ENCODE results near the gene SLC9B1.
A peak's percentile ranks its signal among the peaks of the same experiment; 100 is the strongest.
"Not testable (repeated sequence)": the region's sequence is repeated elsewhere in the genome, so short reads cannot be mapped to it uniquely, and the experiment has no call there.

SLC9B1 gene

DNA sequence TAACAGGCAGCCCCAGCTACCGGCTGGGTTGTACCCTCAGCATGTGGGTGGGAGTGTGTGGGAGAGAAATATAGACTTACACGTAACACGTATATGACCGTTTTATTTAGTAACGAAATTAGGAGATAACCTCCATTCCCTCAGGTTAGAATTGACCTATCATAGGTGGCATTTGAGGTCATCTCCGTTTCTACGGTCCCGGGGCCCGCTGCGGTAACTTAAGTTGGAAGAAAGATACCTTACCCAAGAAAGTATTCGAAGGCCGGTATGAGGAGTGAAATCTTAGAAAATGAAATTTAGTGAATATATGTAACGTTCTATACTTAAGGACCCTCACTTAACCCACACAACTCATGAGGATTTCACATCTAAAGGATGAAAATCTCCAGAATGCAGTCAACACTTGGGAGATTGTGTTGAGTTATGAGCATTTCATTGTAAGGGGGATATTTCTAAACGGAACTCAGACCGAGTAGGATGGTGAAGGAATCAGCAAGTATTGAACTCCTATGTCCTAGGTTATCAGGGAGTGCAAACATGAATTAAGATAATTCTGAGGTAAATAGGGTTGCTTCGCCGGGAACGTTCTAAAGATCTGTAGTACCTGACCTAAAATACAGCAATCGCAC, 149.8 kb downstream of the SLC9B1 start:
- peaks cover 27% of the 10 kb centered on the region for H3K36me3 Mint-ChIP-seq
- no peaks in the 10 kb centered on the region for H3K27me3 Mint-ChIP-seq
- peak overlapping the region; percentile 98 for H3K27ac Mint-ChIP-seq
- H3K4me1 Mint-ChIP-seq = peaks cover 49% of the 10 kb centered on the region
- H3K4me3 Mint-ChIP-seq = peak overlapping the region; percentile 94
- no peak for ATAC-seq
- H3K9me3 Mint-ChIP-seq = no peaks in the 10 kb centered on the region

- Mint-ChIP-seq H3K9me3 (no peaks in the 10 kb centered on the region), H3K36me3 (peaks cover 22% of the 10 kb centered on the region), H3K27ac (peak within 1 kb of the TSS; percentile 98), H3K27me3 (no peaks in the 10 kb centered on the region), H3K4me3 (peak within 1 kb of the TSS; percentile 94), H3K4me1 (peaks cover 46% of the 10 kb centered on the region)
- ATAC-seq = peak; percentile 97
These were observed 150.5 kb downstream of the SLC9B1 start, which contains the start of gene CISD2 for GRCh38 chr4:102868781-102869568. Gene CISD2 (plus strand): TSS chr4:102868992. CDS start chr4:102869085, 93 bp downstream.

GRCh38 chr4:102868153-102868780, 151.2 kb downstream of the SLC9B1 start:
- Mint-ChIP-seq H3K4me3 (peak overlapping the region; percentile 94), H3K4me1 (peaks cover 39% of the 10 kb centered on the region), H3K9me3 (no peaks in the 10 kb centered on the region), H3K27ac (peak overlapping the region; percentile 98), H3K36me3 (peaks cover 15% of the 10 kb centered on the region), H3K27me3 (no peaks in the 10 kb centered on the region)
- peak; percentile 73 for ATAC-seq

GRCh38 chr4:102867278-102868152, 152.0 kb downstream of the SLC9B1 start:
- Mint-ChIP-seq H3K27me3 (no peaks in the 10 kb centered on the region), H3K36me3 (peaks cover 7% of the 10 kb centered on the region), H3K4me1 (peaks cover 33% of the 10 kb centered on the region), H3K4me3 (peak overlapping the region; percentile 94), H3K27ac (peak overlapping the region; percentile 98), H3K9me3 (no peaks in the 10 kb centered on the region)
- ATAC-seq = no peak

DNA sequence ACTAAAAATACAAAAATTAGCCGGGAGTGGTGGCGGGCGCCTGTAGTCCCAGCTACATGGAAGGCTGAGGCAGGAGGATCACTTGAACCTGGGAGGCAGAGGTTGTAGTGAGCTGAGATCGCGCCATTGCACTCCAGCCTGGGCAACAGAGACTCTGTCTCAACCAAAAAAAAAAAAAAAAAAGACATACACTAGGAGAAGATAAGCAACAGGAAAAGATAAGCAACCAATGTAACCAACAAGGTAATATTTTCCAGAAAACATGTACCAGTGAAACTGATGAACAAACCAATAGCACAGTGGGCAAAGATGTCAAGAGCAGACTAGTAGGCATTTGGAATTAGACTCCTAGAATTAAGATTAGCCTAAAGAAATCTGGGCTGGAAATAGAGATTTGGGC, 154.2 kb downstream of the SLC9B1 start:
- H3K4me1 Mint-ChIP-seq = peaks cover 41% of the 10 kb centered on the region
- peaks cover 12% of the 10 kb centered on the region for H3K36me3 Mint-ChIP-seq
- not testable (repeated sequence) for H3K27me3 Mint-ChIP-seq, ATAC-seq, H3K27ac Mint-ChIP-seq, H3K4me3 Mint-ChIP-seq, H3K9me3 Mint-ChIP-seq

- Mint-ChIP-seq H3K4me3 (no peak overlapping the region), H3K36me3 (peaks cover 26% of the 10 kb centered on the region), H3K4me1 (peaks cover 30% of the 10 kb centered on the region), H3K9me3 (peaks cover 10% of the 10 kb centered on the region), H3K27me3 (no peaks in the 10 kb centered on the region), H3K27ac (no peak overlapping the region)
- no peak for ATAC-seq
These were observed 156.8 kb downstream of the SLC9B1 start for GRCh38 chr4:102862747-102863146.

- Mint-ChIP-seq H3K27ac (no peak overlapping the region), H3K4me1 (peaks cover 25% of the 10 kb centered on the region), H3K9me3 (peaks cover 10% of the 10 kb centered on the region), H3K36me3 (peaks cover 26% of the 10 kb centered on the region), H3K4me3 (no peak overlapping the region), H3K27me3 (no peaks in the 10 kb centered on the region)
- no peak for ATAC-seq
These were observed 157.5 kb downstream of the SLC9B1 start for GRCh38 chr4:102862016-102862415.

- Mint-ChIP-seq H3K27me3 (no peaks in the 10 kb centered on the region), H3K27ac (no peak overlapping the region), H3K4me1 (peaks cover 20% of the 10 kb centered on the region), H3K36me3 (peaks cover 26% of the 10 kb centered on the region), H3K4me3 (no peak overlapping the region), H3K9me3 (peaks cover 10% of the 10 kb centered on the region)
- no peak for ATAC-seq
These were observed 158.7 kb downstream of the SLC9B1 start for GRCh38 chr4:102860611-102861324.

DNA sequence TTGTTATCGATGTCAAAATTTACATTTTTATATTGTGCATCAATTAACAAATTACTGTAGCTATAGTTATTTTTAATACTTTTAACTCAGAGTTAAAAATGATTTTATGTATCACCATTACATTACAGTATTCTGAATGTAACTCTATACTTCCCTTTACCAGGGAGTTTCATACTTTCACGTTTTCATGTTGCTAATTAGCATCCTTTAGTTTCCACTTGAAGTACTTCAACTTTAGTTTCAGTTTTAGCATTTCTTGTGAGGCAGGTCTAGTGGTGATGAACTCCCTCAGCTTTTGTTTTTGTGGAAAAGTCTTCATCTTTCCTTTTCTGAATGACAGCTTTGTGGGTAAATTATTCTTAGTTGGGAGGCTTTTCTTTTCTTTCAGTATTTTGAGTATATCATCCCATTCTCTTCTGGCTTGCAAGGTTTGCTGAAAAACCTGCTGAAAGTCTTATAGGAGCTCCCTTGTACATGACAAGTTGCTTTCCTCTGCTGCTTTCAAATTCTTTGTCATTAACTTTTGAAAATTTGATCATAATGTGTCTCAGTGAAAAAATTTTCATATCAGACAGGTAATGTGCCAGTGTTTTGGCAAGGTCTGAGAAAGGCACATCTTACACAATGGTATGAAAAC, 160.6 kb downstream of the SLC9B1 start:
- Mint-ChIP-seq H3K4me3 (no peak overlapping the region), H3K27ac (no peak overlapping the region), H3K4me1 (peaks cover 10% of the 10 kb centered on the region), H3K36me3 (peaks cover 19% of the 10 kb centered on the region), H3K27me3 (no peaks in the 10 kb centered on the region), H3K9me3 (peaks cover 10% of the 10 kb centered on the region)
- ATAC-seq = no peak

Measured in stimulated activated memory B cell treated with anti-CD40 and anti-IgM and Interleukin-4, amounts not matched to agents 10 μg/mL and 1 μg/mL and 100 μg/mL, for 72 hours (primary cell).